GM23338 (cell line): ENCODE results near the gene LRRC8E. TPM values are rescaled to one million over a fixed set of nuclear protein-coding genes. Genes with fewer than 3 reads are reported as not detected.

ENCODE experiments used
- ATAC-seq: fragments of 200-7000 bp; cut with Tn5 transposase; 3 replicates; pipeline ENCODE4 v1.9.1; 2020
- DNase-seq: peaks from one replicate; pipeline ENCODE4 v3.0.0-alpha.2; 2015; ENCODE audit warnings: low spot score
- H2AFZ ChIP-seq: fragments of 200-600 bp; sonication (generic); 2 replicates; pipeline ENCODE4 v1.8.0; 2016; ENCODE audit warnings: antibody characterized with exemption, mild to moderate bottlenecking, moderate library complexity
- H3F3A ChIP-seq: fragments of 200-600 bp; sonication (generic); replicated peaks from 2 replicates; pipeline ENCODE4 v1.8.0; 2017; ENCODE audit warnings: antibody characterized with exemption, mixed run types, low read depth
- H3K27ac ChIP-seq: fragments of 200-600 bp; sonication (generic); 2 replicates; pipeline ENCODE4 v1.6.1; 2016; ENCODE audit warnings: low read depth
- H3K27me3 ChIP-seq: fragments of 200-600 bp; sonication (generic); 2 replicates; pipeline ENCODE4 v1.8.0; 2016; ENCODE audit warnings: mild to moderate bottlenecking, mixed run types, moderate library complexity; ENCODE audit not compliant: insufficient read depth
- H3K36me3 ChIP-seq: fragments of 200-600 bp; sonication (generic); 2 replicates; pipeline ENCODE4 v1.8.0; 2016; ENCODE audit warnings: mild to moderate bottlenecking; ENCODE audit not compliant: insufficient read depth
- H3K4me1 ChIP-seq: fragments of 200-600 bp; sonication (generic); 2 replicates; pipeline ENCODE4 v1.8.0; 2016; ENCODE audit warnings: mild to moderate bottlenecking, moderate library complexity; ENCODE audit not compliant: insufficient read depth
- H3K4me2 ChIP-seq: fragments of 200-600 bp; sonication (generic); 2 replicates; pipeline ENCODE4 v1.7.1; 2017; ENCODE audit warnings: mixed run types
- H3K4me3 ChIP-seq: fragments of 200-600 bp; sonication (generic); 2 replicates; pipeline ENCODE4 v1.6.1; 2016; ENCODE audit warnings: mixed run types
- H3K79me2 ChIP-seq: fragments of 200-600 bp; sonication (generic); replicated peaks from 2 replicates; pipeline ENCODE4 v1.8.0; 2017; ENCODE audit warnings: mild to moderate bottlenecking; ENCODE audit not compliant: insufficient read depth
- H3K9me2 ChIP-seq: fragments of 200-600 bp; sonication (generic); 2 replicates; pipeline ENCODE4 v1.8.0; 2017; ENCODE audit not compliant: insufficient read depth
- H4K20me1 ChIP-seq: fragments of 200-600 bp; sonication (generic); replicated peaks from 2 replicates; pipeline ENCODE4 v1.8.0; 2017; ENCODE audit warnings: mild to moderate bottlenecking; ENCODE audit not compliant: insufficient read depth
- H3K27ac Mint-ChIP-seq: 2 replicates; pipeline ENCODE4 v1.8.0; 2020; ENCODE audit warnings: inconsistent platforms, mild to moderate bottlenecking, moderate library complexity, mixed read lengths
- H3K27me3 Mint-ChIP-seq: 3 replicates; pipeline ENCODE4 v1.8.0; 2022; ENCODE audit warnings: low read depth, mild to moderate bottlenecking, moderate library complexity, mixed read lengths, inconsistent platforms; ENCODE audit not compliant: insufficient read depth, poor library complexity
- H3K36me3 Mint-ChIP-seq: 3 replicates; pipeline ENCODE4 v1.8.0; 2021; ENCODE audit warnings: low read depth, mild to moderate bottlenecking, inconsistent platforms, moderate library complexity, mixed read lengths
- H3K4me1 Mint-ChIP-seq: 3 replicates; pipeline ENCODE4 v1.8.0; 2020; ENCODE audit warnings: mild to moderate bottlenecking, inconsistent platforms, mixed read lengths
- H3K4me3 Mint-ChIP-seq: 3 replicates; pipeline ENCODE4 v1.8.0; 2021; ENCODE audit warnings: moderate library complexity, mild to moderate bottlenecking, inconsistent platforms, mixed read lengths
- H3K9me3 Mint-ChIP-seq: 3 replicates; pipeline ENCODE4 v1.8.0; 2020; ENCODE audit warnings: moderate library complexity, mild to moderate bottlenecking, inconsistent platforms, mixed read lengths
- ETS1 ChIP-seq: IDR thresholded peaks from 2 replicates; pipeline ENCODE4 v1.6.1; 2016; ENCODE audit warnings: antibody characterized with exemption
- EZH2 ChIP-seq: fragments of 200-600 bp; sonication (generic); IDR thresholded peaks from one replicate; pipeline ENCODE4 v1.8.0; 2017; ENCODE audit warnings: antibody characterized with exemption, mild to moderate bottlenecking, low read depth; ENCODE audit not compliant: unreplicated experiment
- EZH2phosphoT487 ChIP-seq: fragments of 200-600 bp; sonication (generic); IDR thresholded peaks from one replicate; pipeline ENCODE4 v1.8.1; 2018; ENCODE audit warnings: antibody characterized with exemption; ENCODE audit not compliant: unreplicated experiment
- JUNB ChIP-seq: IDR thresholded peaks from one replicate; pipeline ENCODE4 v1.6.1; 2016; ENCODE audit warnings: antibody characterized with exemption; ENCODE audit not compliant: unreplicated experiment
- NANOG ChIP-seq: IDR thresholded peaks from 2 replicates; pipeline ENCODE4 v1.6.1; 2016; ENCODE audit warnings: antibody characterized with exemption, borderline replicate concordance
- POLR2AphosphoS5 ChIP-seq: IDR thresholded peaks from 2 replicates; pipeline ENCODE4 v1.6.1; 2016; ENCODE audit warnings: antibody characterized with exemption, low read depth
- STAT1 ChIP-seq: IDR thresholded peaks from one replicate; pipeline ENCODE4 v1.6.1; 2016; ENCODE audit warnings: antibody characterized with exemption; ENCODE audit not compliant: unreplicated experiment
- ZNF114 ChIP-seq: fragments of 250-450 bp; sonication (Bioruptor Pico); IDR thresholded peaks from 2 replicates; pipeline ENCODE4 v1.5.0; 2020; ENCODE audit warnings: mild to moderate bottlenecking, moderate library complexity
- ZNF331 ChIP-seq: fragments of 250-450 bp; sonication (Bioruptor Pico); IDR thresholded peaks from 2 replicates; pipeline ENCODE4 v1.5.0; 2020; ENCODE audit warnings: low read depth, mild to moderate bottlenecking, moderate library complexity
- polyA plus RNA-seq: library from polyadenylated mRNA; unstranded; fragments of >200 nt; fragmentation: Nextera tagmentation; extraction: Ambion mirVana; gene quantifications from 2 replicates; pipeline ENCODE4 v1.2.1, GENCODE V29; 2016
- total RNA-seq: library from RNA; depleted of rRNA; stranded (reverse); fragments of >200 nt; shearing (Covaris generic); gene quantifications from 2 replicates; pipeline ENCODE4 v1.2.3, GENCODE V29; 2014
- TF ChIP-seq, protein P1 (sequence below), 2 experiments: fragments of 200-600 bp in 1 of 2; sonication (generic) in 1 of 2; conservative IDR thresholded peaks; 2 replicates each; pipeline versions ENCODE4 v1.5.1 to v1.6.1; 2016 to 2017; ENCODE audit warnings: antibody characterized with exemption in 2 of 2, low read depth in 2 of 2, mild to moderate bottlenecking in 2 of 2, moderate library complexity in 1 of 2
- TF ChIP-seq, protein P2 (sequence below): IDR thresholded peaks from one replicate; pipeline ENCODE4 v1.6.1; 2018; ENCODE audit warnings: antibody characterized with exemption; ENCODE audit not compliant: unreplicated experiment

The LRRC8E gene
- total and polyA plus RNA-seq, 2 experiments from 2014 or later: 0.29 to 4.8 TPM

DNA sequence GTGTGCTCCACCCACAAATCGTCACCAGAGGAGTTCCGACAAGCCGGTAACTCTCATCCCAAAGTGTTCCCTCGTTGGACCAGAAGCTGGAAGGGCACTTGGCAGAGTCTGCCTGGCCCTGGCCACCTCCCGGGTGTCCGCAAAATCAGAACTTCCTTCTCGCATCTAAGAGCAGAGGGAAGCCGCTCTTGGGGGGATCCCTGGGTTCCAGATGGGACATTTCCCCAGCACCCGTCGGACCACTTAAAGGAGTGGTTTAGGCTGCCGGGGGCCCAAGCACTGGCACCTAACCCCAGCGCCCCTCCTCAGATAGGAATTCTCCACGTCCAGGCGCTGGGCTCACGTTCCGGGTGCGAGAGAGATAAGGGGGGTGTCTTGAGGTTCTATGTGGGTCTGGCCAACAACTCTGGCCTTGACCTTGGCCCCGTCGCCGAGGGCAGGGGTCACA is 14.5 kb downstream of the LRRC8E start:
- Histone ChIP-seq H3K27ac (peak overlapping the region; percentile 94), H3K4me1 (peaks cover 11% of the 10 kb centered on the region), H2AFZ (peak overlapping the region; percentile 95; the same call in 1 of the 2 replicates), H3K27me3 (no peaks in the 10 kb centered on the region), H3K79me2 (peaks cover 32% of the 10 kb centered on the region), H3K4me3 (peak overlapping the region; percentile 73), H4K20me1 (no peaks in the 10 kb centered on the region; the same call in 1 of the 2 replicates), H3K4me2 (peak overlapping the region; percentile 89), H3K36me3 (no peaks in the 10 kb centered on the region; the same call in 1 of the 2 replicates), H3K9me2 (no peaks in the 10 kb centered on the region), H3F3A (peaks cover 8% of the 10 kb centered on the region; the same call in 1 of the 2 replicates)
- Mint-ChIP-seq H3K9me3 (peaks cover 6% of the 10 kb centered on the region; the same call in 1 of the 3 replicates), H3K27ac (peak overlapping the region; percentile 97), H3K4me3 (peak overlapping the region; percentile 91), H3K27me3 (peaks cover 28% of the 10 kb centered on the region), H3K36me3 (peaks cover 17% of the 10 kb centered on the region; the same call in 2 of the 3 replicates), H3K4me1 (peaks cover 19% of the 10 kb centered on the region)
- DNase-seq: no peak
- TF ChIP-seq EZH2: no peak
- TF ChIP-seq POLR2AphosphoS5: no peak
- TF ChIP-seq ETS1: no peak
- TF ChIP-seq ZNF114 (CRISPR knock-in tag): no peak
- ATAC-seq: peak; percentile 19

DNA sequence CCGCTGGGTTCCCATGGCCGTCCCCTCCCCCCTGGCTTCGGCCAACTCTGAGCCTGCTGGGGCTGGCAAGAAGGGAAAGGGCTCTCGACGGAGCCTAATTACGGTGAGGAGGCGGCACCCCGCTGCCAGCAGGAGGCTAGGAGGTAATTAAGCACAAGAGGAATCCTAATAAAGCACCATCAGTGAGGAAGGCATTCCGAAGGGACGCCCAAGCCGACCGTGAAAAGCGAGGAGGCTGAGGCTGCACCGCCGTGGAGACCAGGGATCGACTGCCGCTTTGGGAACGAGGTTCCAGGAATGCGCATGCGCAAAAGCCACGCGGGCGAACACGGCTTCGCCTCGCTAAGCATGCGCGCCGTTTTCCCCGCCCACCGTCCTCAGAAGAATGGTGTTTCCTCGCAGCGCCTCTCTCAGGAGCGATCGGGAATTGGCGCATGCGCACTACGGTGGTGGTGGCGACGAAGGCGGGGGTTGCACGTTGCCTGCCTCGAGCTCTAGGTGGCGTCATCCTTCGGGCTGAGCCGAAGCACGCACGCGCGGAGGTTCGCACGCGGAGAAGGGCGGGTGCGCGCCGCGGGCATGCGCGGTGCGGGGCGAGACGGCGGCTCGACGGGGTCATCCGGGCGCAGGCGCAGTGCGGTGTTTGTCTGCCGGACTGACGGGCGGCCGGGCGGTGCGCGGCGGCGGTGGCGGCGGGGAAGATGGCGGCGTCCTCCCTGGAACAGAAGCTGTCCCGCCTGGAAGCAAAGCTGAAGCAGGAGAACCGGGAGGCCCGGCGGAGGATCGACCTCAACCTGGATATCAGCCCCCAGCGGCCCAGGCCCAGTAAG is 15.1 kb downstream of the LRRC8E start, which contains the start of gene MAP2K7:
Gene MAP2K7, plus strand, starts transcription at position 634 of the 830 bp plus-strand sequence. Its CDS starts 68 bp downstream, at position 702.
- H3K4me2 ChIP-seq: peak within 1 kb of the TSS; percentile 89
- no peaks in the 10 kb centered on the region for H3K9me2 ChIP-seq
- peak; percentile 75 for ATAC-seq
- peak within 1 kb of the TSS; percentile 94 for H3K27ac ChIP-seq
- peaks cover 8% of the 10 kb centered on the region; the same call in 1 of the 2 replicates for H3F3A ChIP-seq
- no peaks in the 10 kb centered on the region for H3K27me3 ChIP-seq
- peaks cover 6% of the 10 kb centered on the region; the same call in 1 of the 3 replicates for H3K9me3 Mint-ChIP-seq
- peaks cover 32% of the 10 kb centered on the region for H3K79me2 ChIP-seq
- DNase-seq: peak; percentile 100
- peak within 1 kb of the TSS; percentile 91 for H3K4me3 Mint-ChIP-seq
- H4K20me1 ChIP-seq: no peaks in the 10 kb centered on the region; the same call in 1 of the 2 replicates
- H3K4me1 ChIP-seq: peaks cover 11% of the 10 kb centered on the region
- H2AFZ ChIP-seq: peak within 1 kb of the TSS; percentile 95; the same call in 1 of the 2 replicates
- H3K4me3 ChIP-seq: peak within 1 kb of the TSS; percentile 91
- H3K36me3 ChIP-seq: no peaks in the 10 kb centered on the region; the same call in 1 of the 2 replicates
- H3K36me3 Mint-ChIP-seq: peaks cover 17% of the 10 kb centered on the region; the same call in 2 of the 3 replicates
- peak within 1 kb of the TSS; percentile 97 for H3K27ac Mint-ChIP-seq
- H3K4me1 Mint-ChIP-seq: peaks cover 19% of the 10 kb centered on the region
- peaks cover 29% of the 10 kb centered on the region for H3K27me3 Mint-ChIP-seq
- TF ChIP-seq EZH2phosphoT487 (no peak), ZNF114 (CRISPR knock-in tag) (no peak), STAT1 (no peak), ETS1 (0 out of 2 replicates have a peak, but pooled peaks have one; percentile 10), NANOG (no peak), EZH2 (no peak), POLR2AphosphoS5 (peak; percentile 99), JUNB (no peak), ZNF331 (CRISPR knock-in tag) (no peak)
- TF ChIP-seq, protein P1, sequence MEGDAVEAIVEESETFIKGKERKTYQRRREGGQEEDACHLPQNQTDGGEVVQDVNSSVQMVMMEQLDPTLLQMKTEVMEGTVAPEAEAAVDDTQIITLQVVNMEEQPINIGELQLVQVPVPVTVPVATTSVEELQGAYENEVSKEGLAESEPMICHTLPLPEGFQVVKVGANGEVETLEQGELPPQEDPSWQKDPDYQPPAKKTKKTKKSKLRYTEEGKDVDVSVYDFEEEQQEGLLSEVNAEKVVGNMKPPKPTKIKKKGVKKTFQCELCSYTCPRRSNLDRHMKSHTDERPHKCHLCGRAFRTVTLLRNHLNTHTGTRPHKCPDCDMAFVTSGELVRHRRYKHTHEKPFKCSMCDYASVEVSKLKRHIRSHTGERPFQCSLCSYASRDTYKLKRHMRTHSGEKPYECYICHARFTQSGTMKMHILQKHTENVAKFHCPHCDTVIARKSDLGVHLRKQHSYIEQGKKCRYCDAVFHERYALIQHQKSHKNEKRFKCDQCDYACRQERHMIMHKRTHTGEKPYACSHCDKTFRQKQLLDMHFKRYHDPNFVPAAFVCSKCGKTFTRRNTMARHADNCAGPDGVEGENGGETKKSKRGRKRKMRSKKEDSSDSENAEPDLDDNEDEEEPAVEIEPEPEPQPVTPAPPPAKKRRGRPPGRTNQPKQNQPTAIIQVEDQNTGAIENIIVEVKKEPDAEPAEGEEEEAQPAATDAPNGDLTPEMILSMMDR (conservative IDR thresholded peaks at IDR 0.05; ENCODE audit: low read depth in 2 of 2): peak; percentile 51 to 91
- TF ChIP-seq, protein P2, sequence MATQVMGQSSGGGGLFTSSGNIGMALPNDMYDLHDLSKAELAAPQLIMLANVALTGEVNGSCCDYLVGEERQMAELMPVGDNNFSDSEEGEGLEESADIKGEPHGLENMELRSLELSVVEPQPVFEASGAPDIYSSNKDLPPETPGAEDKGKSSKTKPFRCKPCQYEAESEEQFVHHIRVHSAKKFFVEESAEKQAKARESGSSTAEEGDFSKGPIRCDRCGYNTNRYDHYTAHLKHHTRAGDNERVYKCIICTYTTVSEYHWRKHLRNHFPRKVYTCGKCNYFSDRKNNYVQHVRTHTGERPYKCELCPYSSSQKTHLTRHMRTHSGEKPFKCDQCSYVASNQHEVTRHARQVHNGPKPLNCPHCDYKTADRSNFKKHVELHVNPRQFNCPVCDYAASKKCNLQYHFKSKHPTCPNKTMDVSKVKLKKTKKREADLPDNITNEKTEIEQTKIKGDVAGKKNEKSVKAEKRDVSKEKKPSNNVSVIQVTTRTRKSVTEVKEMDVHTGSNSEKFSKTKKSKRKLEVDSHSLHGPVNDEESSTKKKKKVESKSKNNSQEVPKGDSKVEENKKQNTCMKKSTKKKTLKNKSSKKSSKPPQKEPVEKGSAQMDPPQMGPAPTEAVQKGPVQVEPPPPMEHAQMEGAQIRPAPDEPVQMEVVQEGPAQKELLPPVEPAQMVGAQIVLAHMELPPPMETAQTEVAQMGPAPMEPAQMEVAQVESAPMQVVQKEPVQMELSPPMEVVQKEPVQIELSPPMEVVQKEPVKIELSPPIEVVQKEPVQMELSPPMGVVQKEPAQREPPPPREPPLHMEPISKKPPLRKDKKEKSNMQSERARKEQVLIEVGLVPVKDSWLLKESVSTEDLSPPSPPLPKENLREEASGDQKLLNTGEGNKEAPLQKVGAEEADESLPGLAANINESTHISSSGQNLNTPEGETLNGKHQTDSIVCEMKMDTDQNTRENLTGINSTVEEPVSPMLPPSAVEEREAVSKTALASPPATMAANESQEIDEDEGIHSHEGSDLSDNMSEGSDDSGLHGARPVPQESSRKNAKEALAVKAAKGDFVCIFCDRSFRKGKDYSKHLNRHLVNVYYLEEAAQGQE: no peak
